Omental fat pad (tissue), 4 donors: ENCODE data around the gene INPP5J. TPM values are rescaled to one million over a fixed set of nuclear protein-coding genes. Genes with fewer than 3 reads are reported as not detected.
A peak's percentile ranks its signal among the peaks of the same experiment; 100 is the strongest.
"Not testable (repeated sequence)": the region's sequence is repeated elsewhere in the genome, so short reads cannot be mapped to it uniquely, and the experiment has no call there.

Experiments
- ATAC-seq: fragments of 150-250 bp; one replicate; pipeline ENCODE4 v1.9.1; 2016; ENCODE audit warnings: mild to moderate bottlenecking, moderate library complexity; ENCODE audit not compliant: low FRiP score
- DNase-seq: peaks from one replicate; pipeline ENCODE4 v3.0.0-alpha.2; 2019; ENCODE audit warnings: low spot score
- CTCF ChIP-seq, 3 donors: fragments of 450-650 bp; IDR thresholded peaks; one replicate each; pipeline ENCODE4 v1.5.1; 2016 to 2017; ENCODE audit warnings: antibody characterized with exemption in 3 of 3, mild to moderate bottlenecking in 3 of 3, moderate library complexity in 2 of 3
- total RNA-seq, 4 donors: library from RNA; depleted of rRNA; stranded (reverse); fragments of >200 nt; gene quantifications; one replicate each; pipeline ENCODE4 v1.1.0, GENCODE V29; 2016

INPP5J gene, protein sequence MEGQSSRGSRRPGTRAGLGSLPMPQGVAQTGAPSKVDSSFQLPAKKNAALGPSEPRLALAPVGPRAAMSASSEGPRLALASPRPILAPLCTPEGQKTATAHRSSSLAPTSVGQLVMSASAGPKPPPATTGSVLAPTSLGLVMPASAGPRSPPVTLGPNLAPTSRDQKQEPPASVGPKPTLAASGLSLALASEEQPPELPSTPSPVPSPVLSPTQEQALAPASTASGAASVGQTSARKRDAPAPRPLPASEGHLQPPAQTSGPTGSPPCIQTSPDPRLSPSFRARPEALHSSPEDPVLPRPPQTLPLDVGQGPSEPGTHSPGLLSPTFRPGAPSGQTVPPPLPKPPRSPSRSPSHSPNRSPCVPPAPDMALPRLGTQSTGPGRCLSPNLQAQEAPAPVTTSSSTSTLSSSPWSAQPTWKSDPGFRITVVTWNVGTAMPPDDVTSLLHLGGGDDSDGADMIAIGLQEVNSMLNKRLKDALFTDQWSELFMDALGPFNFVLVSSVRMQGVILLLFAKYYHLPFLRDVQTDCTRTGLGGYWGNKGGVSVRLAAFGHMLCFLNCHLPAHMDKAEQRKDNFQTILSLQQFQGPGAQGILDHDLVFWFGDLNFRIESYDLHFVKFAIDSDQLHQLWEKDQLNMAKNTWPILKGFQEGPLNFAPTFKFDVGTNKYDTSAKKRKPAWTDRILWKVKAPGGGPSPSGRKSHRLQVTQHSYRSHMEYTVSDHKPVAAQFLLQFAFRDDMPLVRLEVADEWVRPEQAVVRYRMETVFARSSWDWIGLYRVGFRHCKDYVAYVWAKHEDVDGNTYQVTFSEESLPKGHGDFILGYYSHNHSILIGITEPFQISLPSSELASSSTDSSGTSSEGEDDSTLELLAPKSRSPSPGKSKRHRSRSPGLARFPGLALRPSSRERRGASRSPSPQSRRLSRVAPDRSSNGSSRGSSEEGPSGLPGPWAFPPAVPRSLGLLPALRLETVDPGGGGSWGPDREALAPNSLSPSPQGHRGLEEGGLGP
- total RNA-seq, result under 1 TPM; 0.24 to 0.84 (median 0.42) TPM

DNA sequence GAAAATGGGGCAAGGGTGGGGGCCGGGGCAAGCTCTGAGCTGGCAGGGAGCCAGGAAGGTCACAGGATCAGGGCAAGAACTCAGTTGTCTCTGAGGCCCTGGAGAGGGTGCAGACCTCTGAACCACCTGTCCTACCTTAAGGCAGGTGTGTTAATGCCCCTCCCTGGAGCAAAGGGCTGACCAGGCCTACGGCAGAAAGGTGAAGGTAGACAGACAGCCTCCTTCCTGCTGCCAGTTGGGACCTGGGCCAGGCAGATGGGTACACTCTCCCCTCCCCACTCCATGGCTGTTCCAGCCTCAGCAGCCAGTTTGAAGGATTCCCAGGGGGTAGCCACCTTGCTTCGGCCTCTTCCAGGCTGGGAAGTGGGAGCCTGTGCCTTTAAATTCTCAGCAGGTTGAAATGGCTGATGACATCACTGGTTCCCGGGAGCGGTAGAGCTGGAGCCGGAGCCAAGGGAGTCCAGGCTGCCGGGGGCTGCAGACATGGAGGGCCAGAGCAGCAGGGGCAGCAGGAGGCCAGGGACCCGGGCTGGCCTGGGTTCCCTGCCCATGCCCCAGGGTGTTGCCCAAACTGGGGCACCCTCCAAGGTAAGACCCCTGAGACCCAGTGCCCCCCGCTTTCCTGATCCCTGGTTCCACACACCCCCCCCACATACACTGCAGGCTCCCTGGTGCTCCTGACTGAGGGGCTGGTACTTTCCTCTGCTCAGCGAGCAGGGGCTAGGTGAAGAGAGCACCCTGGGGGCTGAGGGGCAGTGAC lies at the start of gene INPP5J:
INPP5J (plus strand) TSS at position 435 of the 760 bp plus-strand sequence; CDS start at position 484, 49 bp downstream.
- no peak for TF ChIP-seq CTCF (IDR thresholded peaks at IDR 0.05)
- no peak for ATAC-seq

DNA sequence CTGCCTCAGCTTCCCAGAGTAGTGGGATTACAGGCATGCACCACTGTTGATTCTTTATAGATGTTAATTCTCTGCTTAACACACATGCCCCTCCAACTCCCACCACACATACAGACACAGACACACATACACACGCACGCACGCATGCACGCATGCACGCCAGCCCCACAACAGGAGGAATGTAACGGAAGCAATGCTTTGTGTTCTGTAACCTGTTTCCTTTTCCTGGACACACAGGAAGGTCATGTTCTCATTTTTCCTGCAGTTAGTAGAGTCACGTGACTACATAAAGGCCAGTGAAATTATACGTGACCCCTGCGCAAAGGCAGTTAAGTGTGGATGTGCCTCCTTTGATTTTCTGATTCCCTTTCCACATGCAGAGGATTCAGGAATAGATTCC lies 49.6 kb upstream of the INPP5J start:
- not testable (repeated sequence) for DNase-seq, ATAC-seq

More for the DNA sequence above, at the start of gene INPP5J:
- DNase-seq, result no peak

- ATAC-seq, DNase-seq: not testable (repeated sequence)
Measured at GRCh38 chr22:31073545-31074145, 49.1 kb upstream of the INPP5J start.

DNA sequence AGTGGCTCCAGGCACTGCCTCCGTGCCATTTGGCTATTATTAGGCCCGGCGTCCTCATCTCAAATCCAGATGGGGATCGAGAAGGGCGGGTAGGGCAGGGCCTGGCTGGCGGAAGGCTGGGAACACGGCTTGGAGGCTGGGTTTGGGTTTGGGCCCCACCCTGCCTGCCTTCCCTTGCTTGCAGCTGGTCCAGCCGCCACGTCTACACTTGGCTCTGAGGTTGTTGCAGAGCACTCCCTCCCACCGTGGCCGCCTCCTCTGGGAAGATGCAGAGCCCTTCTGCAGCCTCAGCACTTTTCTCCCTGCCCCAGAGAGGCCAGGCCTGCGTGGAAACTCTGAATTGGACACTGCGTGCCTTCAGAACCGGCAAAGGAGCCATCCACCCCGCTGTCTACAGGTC lies 46.8 kb upstream of the INPP5J start:
- ATAC-seq (peak; percentile 46), DNase-seq (no peak)
- no peak for TF ChIP-seq CTCF (IDR thresholded peaks at IDR 0.05)

DNA sequence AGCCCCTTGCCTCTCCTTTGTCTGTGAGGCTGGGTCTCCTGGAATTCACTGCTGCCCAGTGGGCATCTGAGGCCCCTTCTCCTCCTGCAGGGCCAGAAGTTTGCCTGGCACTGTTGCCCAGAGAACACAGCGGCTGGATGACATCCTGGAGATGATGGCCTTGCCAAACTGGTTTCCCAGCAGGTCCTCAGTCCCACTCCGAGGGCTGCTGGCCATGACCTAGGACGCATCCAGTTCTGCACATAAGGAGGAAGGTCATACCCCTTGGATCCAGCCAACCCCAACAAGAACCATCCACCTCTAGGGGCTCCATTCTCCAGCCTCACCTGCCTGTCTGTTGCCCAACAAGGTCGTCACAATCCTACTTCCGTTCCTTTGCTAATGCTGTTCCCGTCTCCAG lies 45.1 kb upstream of the INPP5J start:
- no peak for ATAC-seq
- DNase-seq, result no peak
- TF ChIP-seq CTCF (IDR thresholded peaks at IDR 0.05), result no peak

DNA sequence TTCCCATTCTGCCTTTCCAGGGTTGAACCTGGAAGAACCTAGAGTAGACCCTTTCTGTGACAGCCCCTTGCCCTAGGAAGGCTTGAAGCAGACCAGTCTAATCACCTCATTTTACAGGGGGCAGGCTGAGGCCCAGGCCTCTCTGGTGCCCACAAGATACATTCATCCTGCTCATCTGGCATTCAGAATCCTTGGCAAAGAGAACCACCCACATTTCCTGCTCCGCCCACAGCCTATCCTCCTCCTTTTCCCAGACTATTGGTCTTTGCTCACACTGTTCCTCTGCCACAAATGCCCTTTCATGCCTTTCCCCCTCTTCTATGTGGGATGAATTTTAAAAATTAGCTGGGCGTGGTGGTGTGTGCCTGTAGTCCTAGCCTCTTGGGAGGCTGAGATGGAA lies 44.4 kb upstream of the INPP5J start:
- not testable (repeated sequence) for DNase-seq, ATAC-seq

- ATAC-seq (no peak), DNase-seq (no peak)
- TF ChIP-seq CTCF (IDR thresholded peaks at IDR 0.05), result no peak
Measured at GRCh38 chr22:31079095-31079642, 43.6 kb upstream of the INPP5J start.
